PC-3 (cell line): ENCODE data around the gene ARVCF.

ENCODE experiments used
- EZH2 ChIP-seq: fragments of 300-600 bp; sonication (generic); IDR thresholded peaks from one replicate; pipeline ENCODE4 v1.6.1; 2017; ENCODE audit warnings: antibody characterized with exemption, mild to moderate bottlenecking, low read length; ENCODE audit not compliant: unreplicated experiment
- TF ChIP-seq, protein P1 (sequence below): fragments of 300-600 bp; sonication (generic); conservative IDR thresholded peaks from 2 replicates; pipeline ENCODE4 v1.5.1; 2017; ENCODE audit warnings: antibody characterized with exemption, low read depth, mild to moderate bottlenecking, low read length

DNA sequence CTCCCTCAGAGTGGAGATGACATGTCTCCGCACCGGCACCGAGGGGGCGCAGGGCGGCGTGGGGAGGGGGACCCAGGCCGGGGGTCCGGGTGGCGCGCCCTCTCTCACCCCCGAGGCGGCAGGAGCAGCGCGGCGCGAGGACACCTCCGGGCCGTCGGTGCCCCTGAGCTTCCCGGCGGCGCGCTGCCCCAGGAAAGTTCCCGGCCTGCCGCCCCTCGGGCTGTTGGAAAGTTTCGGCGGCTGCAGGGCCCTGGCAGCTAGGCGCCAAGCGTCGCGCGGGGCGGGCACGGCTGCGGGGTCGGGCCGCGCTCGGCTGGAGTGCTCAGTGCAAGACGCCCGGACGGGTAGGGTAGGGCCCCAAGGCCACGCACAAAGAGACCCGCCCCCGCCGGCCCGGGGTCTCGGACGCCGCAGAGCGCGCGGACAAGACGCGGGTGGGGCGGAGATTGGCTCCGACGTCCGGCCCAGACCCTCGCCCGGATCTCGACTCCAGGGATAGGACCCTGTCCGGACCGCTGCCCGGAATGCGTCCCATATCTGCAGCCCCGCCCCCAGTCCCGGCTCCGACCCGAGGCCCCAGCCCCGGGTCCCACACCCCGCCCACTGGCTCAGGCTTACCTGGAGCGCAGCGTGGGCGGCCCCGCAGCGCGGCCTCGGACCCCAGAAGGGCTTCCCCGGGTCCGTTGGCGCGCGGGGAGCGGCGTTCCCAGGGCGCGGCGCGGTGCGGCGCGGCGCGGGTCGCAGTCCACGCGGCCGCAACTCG is 471 bp downstream of the ARVCF start:
- TF ChIP-seq, protein P1, sequence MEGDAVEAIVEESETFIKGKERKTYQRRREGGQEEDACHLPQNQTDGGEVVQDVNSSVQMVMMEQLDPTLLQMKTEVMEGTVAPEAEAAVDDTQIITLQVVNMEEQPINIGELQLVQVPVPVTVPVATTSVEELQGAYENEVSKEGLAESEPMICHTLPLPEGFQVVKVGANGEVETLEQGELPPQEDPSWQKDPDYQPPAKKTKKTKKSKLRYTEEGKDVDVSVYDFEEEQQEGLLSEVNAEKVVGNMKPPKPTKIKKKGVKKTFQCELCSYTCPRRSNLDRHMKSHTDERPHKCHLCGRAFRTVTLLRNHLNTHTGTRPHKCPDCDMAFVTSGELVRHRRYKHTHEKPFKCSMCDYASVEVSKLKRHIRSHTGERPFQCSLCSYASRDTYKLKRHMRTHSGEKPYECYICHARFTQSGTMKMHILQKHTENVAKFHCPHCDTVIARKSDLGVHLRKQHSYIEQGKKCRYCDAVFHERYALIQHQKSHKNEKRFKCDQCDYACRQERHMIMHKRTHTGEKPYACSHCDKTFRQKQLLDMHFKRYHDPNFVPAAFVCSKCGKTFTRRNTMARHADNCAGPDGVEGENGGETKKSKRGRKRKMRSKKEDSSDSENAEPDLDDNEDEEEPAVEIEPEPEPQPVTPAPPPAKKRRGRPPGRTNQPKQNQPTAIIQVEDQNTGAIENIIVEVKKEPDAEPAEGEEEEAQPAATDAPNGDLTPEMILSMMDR = no peak
- TF ChIP-seq EZH2 = no peak
